Testis (tissue), 3 donors: ENCODE measurements around the gene FOXN1. TPM values are rescaled to one million over a fixed set of nuclear protein-coding genes. Genes with fewer than 3 reads are reported as not detected.

ENCODE experiments used
- DNase-seq: peaks from one replicate; pipeline ENCODE4 v3.0.0-alpha.2; 2019
- H3K27ac ChIP-seq, 2 donors: fragments of 200-600 bp; sonication (generic); one replicate each; pipeline ENCODE4 v1.5.1; 2019
- H3K27me3 ChIP-seq: fragments of 200-600 bp; sonication (generic); one replicate; pipeline ENCODE4 v1.5.1; 2019
- H3K36me3 ChIP-seq: fragments of 200-600 bp; sonication (generic); one replicate; pipeline ENCODE4 v1.5.1; 2017; ENCODE audit warnings: low read depth; ENCODE audit errors: missing control alignments
- H3K4me1 ChIP-seq: fragments of 200-600 bp; sonication (generic); one replicate; pipeline ENCODE4 v1.5.1; 2019
- H3K4me3 ChIP-seq, 2 donors: fragments of 200-600 bp; sonication (generic); one replicate each; pipeline ENCODE4 v1.5.1; 2017 to 2019
- H3K9me3 ChIP-seq: fragments of 200-600 bp; sonication (generic); one replicate; pipeline ENCODE4 v1.5.1; 2017
- POLR2A ChIP-seq: fragments of 450-650 bp; IDR thresholded peaks from one replicate; pipeline ENCODE4 v1.6.1; 2017; ENCODE audit warnings: antibody characterized with exemption, mild to moderate bottlenecking, moderate library complexity
- WGBS, 2 donors: methylation state at CpG; one replicate each; pipeline ENCODE4 v1.1.5; 2018; 5-methylcytosine and 5-hydroxymethylcytosine counted together
- intact Hi-C: fragments of 100-400 bp; cut with DNase I; formaldehyde crosslinking; loops from one replicate; pipeline ENCODE4 v1.15.1; 2023; ENCODE audit warnings: low total_unique reads
- polyA plus RNA-seq: library from polyadenylated mRNA; stranded (reverse); fragments of 350-450 nt; fragmentation: Illumina TruSeq; extraction: RNeasy Lipid Tissue Mini Kit (QIAGEN cat#74804); gene quantifications from one replicate; pipeline ENCODE4 v1.2.3, GENCODE V29; 2014; ENCODE audit warnings: low read depth, low replicate concordance; ENCODE audit not compliant: insufficient read depth
- total RNA-seq, 2 donors: library from RNA; depleted of rRNA; stranded (reverse); fragments of >200 nt; gene quantifications; one replicate each; pipeline ENCODE4 v1.2.3, GENCODE V29; 2016
- TF ChIP-seq, protein P1 (sequence below), 3 experiments: fragments of 450-650 bp in 2 of 3; fragments of 200-600 bp in 1 of 3; sonication (generic) in 1 of 3; IDR thresholded peaks; one replicate each; pipeline ENCODE4 v1.5.1; 2016 to 2019; ENCODE audit warnings: antibody characterized with exemption in 3 of 3, mild to moderate bottlenecking in 2 of 3, moderate library complexity in 1 of 3

The FOXN1 gene
- total and polyA plus RNA-seq, 3 donors from 2014 or later, result 0.24 to 0.69 (median 0.50) TPM

DNA sequence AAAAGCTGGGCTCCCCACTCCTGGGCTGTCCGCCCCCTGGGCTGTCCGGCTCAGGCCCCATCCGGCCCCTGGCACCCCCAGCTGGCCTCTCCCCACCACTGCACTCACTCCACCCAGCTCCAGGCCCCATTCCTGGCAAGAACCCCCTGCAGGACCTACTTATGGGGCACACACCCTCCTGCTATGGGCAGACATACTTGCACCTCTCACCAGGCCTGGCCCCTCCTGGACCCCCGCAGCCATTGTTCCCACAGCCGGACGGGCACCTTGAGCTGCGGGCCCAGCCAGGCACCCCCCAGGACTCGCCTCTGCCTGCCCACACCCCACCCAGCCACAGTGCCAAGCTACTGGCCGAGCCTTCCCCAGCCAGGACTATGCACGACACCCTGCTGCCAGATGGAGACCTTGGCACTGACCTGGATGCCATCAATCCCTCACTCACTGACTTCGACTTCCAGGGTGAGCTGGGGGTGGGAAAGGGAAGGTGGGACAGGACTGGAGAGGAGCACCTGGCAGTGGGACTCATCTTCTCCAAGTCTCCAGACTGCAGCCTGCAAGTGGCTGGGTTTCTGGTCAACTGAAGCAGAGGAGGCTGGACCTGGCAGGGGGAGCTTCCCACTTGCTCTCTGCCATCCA is 28.7 kb downstream of the FOXN1 start:
- DNase-seq, result no peak
- no peaks in the 10 kb centered on the region for H3K36me3 ChIP-seq
- H3K9me3 ChIP-seq, result no peaks in the 10 kb centered on the region
- H3K4me1 ChIP-seq, result no peaks in the 10 kb centered on the region
- TF ChIP-seq, protein P1, sequence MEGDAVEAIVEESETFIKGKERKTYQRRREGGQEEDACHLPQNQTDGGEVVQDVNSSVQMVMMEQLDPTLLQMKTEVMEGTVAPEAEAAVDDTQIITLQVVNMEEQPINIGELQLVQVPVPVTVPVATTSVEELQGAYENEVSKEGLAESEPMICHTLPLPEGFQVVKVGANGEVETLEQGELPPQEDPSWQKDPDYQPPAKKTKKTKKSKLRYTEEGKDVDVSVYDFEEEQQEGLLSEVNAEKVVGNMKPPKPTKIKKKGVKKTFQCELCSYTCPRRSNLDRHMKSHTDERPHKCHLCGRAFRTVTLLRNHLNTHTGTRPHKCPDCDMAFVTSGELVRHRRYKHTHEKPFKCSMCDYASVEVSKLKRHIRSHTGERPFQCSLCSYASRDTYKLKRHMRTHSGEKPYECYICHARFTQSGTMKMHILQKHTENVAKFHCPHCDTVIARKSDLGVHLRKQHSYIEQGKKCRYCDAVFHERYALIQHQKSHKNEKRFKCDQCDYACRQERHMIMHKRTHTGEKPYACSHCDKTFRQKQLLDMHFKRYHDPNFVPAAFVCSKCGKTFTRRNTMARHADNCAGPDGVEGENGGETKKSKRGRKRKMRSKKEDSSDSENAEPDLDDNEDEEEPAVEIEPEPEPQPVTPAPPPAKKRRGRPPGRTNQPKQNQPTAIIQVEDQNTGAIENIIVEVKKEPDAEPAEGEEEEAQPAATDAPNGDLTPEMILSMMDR (IDR thresholded peaks at IDR 0.05), result no peak
- no peak for TF ChIP-seq POLR2A
- no peak overlapping the region for H3K4me3 ChIP-seq
- no peak overlapping the region for H3K27ac ChIP-seq
- H3K27me3 ChIP-seq, result no peaks in the 10 kb centered on the region
- intact Hi-C loops, result no loop called here
- WGBS, 2 donors, result 88% methylated on average over 10 to 11 of the region's 11 CpGs

DNA sequence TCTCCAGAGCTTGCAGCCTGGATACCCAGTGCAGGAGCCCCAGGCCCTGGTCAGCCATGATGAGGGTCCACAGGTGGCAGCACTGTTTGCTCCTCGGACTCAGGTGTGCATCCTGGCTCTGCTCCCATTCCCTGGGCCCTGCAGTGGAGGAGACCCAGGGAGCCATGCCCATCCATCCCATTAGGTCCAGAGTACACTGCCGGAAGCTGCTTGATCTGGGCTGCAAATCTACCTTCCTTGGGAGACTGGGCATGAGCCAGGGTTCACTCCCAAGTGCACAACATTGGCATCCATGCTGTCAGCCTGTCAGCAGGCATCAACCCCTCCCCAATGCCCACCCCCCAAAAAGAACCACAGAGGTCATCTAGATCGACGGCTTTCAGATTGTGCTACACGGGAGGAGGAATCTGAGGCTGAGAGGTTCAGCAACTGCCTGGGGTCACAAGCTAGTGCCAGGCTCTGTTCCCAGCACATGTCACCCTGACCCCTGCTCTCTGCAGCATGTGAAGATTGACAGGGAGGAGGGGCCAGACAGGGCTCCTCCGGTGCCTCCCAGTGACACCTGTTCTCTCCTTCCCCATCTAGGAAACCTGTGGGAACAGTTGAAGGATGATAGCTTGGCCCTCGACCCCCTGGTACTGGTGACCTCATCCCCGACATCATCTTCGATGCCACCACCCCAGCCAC is 30.5 kb downstream of the FOXN1 start:
- 55 to 82% methylated on average over 2 to 9 of the region's 9 CpGs for WGBS, 2 donors
- no peak for DNase-seq
- H3K4me3 ChIP-seq, result no peak overlapping the region
- no peak for TF ChIP-seq POLR2A
- TF ChIP-seq, protein P1 (IDR thresholded peaks at IDR 0.05), result no peak
- no peaks in the 10 kb centered on the region for H3K36me3 ChIP-seq
- H3K27me3 ChIP-seq, result no peaks in the 10 kb centered on the region
- no peaks in the 10 kb centered on the region for H3K9me3 ChIP-seq
- no peak overlapping the region for H3K27ac ChIP-seq
- no peaks in the 10 kb centered on the region for H3K4me1 ChIP-seq
- intact Hi-C loops, result no loop called here

DNA sequence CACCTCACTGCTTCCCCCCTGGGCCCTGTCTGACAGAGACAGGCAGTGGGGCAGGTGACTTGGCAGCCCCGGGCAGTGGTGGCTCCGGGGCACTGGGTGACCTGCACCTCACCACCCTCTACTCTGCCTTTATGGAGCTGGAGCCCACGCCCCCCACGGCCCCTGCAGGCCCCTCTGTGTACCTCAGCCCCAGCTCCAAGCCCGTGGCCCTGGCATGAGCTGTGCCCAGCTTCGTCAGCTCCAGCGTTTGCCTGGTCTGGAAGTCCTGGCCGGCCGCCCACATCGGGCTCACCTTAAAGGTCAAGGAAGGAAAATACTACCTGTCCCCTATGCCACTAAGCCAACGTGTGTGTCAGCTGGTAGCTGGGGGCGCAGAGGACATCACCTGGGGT is 31.1 kb downstream of the FOXN1 start:
- no peaks in the 10 kb centered on the region for H3K4me1 ChIP-seq
- H3K27ac ChIP-seq, result no peak overlapping the region
- H3K27me3 ChIP-seq, result no peaks in the 10 kb centered on the region
- no peak for TF ChIP-seq POLR2A
- TF ChIP-seq, protein P1 (IDR thresholded peaks at IDR 0.05), result no peak
- WGBS, 2 donors, result 75 to 82% methylated on average over 10 to 12 of the region's 12 CpGs
- H3K9me3 ChIP-seq, result no peaks in the 10 kb centered on the region
- intact Hi-C loops, result no loop called here
- no peak overlapping the region for H3K4me3 ChIP-seq
- DNase-seq, result no peak
- H3K36me3 ChIP-seq, result no peaks in the 10 kb centered on the region

DNA sequence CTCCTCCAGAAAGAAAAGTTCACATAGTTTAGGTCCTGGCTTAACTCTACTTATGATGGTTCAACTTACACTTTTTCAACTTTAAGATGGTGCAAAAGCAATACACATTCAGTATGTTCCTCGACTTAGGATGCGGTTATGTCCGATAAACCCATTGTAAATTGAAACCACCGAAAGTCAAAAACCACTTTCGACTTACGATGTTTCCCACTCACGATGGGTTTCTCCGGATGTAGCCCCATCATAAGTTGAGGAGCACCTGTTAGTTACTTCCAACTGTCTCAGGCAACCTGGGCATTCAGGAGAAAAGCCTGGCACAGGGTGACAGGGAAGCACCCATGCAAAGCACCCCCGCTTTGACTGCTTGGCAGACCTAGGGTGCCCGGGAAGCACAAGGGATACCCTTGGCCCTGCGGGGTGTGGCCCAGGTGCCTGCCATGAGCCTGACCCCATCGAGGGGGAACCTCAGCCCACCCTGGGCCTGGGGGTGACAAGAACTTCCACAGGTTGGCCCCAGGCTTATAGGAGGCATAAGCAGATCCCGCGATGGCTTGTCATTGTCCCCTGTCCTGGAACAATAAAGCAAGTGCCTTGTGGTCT is 32.2 kb downstream of the FOXN1 start:
- WGBS, 2 donors, result 88 to 92% methylated on average over 13 to 14 of the region's 14 CpGs
- Histone ChIP-seq H3K27ac (no peak overlapping the region), H3K9me3 (no peaks in the 10 kb centered on the region), H3K27me3 (no peaks in the 10 kb centered on the region), H3K4me1 (no peaks in the 10 kb centered on the region), H3K4me3 (no peak overlapping the region), H3K36me3 (no peaks in the 10 kb centered on the region)
- intact Hi-C loops, result no loop called here
- no peak for DNase-seq
- TF ChIP-seq, protein P1 (IDR thresholded peaks at IDR 0.05), result no peak
- no peak for TF ChIP-seq POLR2A
